Naive B cell (primary cell): ENCODE measurements around the gene PIK3C3. TPM values are rescaled to one million over a fixed set of nuclear protein-coding genes. Genes with fewer than 3 reads are reported as not detected.

ENCODE experiments used
- ATAC-seq, 2 donors: fragments of 150-1000 bp; cut with Tn5 transposase; 2 replicates each; pipeline ENCODE4 v1.10.0; 2021; ENCODE audit warnings: low read depth in 2 of 2, mild to moderate bottlenecking in 2 of 2, moderate library complexity in 2 of 2
- DNase-seq: peaks from one replicate; pipeline ENCODE4 v3.0.0; 2022
- H3K27ac Mint-ChIP-seq, 6 donors: one replicate each; pipeline ENCODE4 v1.8.0; 2020 to 2022; ENCODE audit warnings: mild to moderate bottlenecking in 6 of 6, mixed read lengths in 6 of 6, moderate library complexity in 5 of 6, inconsistent platforms in 2 of 6
- H3K27me3 Mint-ChIP-seq, 3 donors: one replicate each; pipeline ENCODE4 v1.8.0; 2021 to 2022; ENCODE audit warnings: mixed read lengths in 3 of 3, mild to moderate bottlenecking in 1 of 3
- H3K36me3 Mint-ChIP-seq, 2 donors: one replicate each; pipeline ENCODE4 v1.8.0; 2020 to 2022; ENCODE audit warnings: mixed read lengths in 2 of 2, inconsistent platforms in 1 of 2, mild to moderate bottlenecking in 1 of 2
- H3K4me1 Mint-ChIP-seq, 3 donors: one replicate each; pipeline ENCODE4 v1.8.0; 2020 to 2022; ENCODE audit warnings: mixed read lengths in 3 of 3, inconsistent platforms in 1 of 3, mild to moderate bottlenecking in 1 of 3, moderate library complexity in 1 of 3
- H3K4me3 Mint-ChIP-seq, 8 donors: one replicate each; pipeline ENCODE4 v1.8.0; 2020 to 2022; ENCODE audit warnings: mild to moderate bottlenecking in 8 of 8, mixed read lengths in 8 of 8, moderate library complexity in 8 of 8, inconsistent platforms in 2 of 8
- H3K9me3 Mint-ChIP-seq, 7 donors: one replicate each; pipeline ENCODE4 v1.8.0; 2020 to 2022; ENCODE audit warnings: mixed read lengths in 7 of 7, mild to moderate bottlenecking in 5 of 7, inconsistent platforms in 2 of 7, moderate library complexity in 1 of 7
- polyA plus RNA-seq, 6 donors: library from polyadenylated mRNA; unstranded; fragments of 300-500 nt; fragmentation: Illumina TruSeq; gene quantifications; one replicate each; pipeline ENCODE4 v1.2.3, GENCODE V29; 2021; ENCODE audit warnings: low read depth in 6 of 6

The PIK3C3 gene
- polyA plus RNA-seq, 6 donors from 2014 or later, result 22.5 to 39.0 (median 34.2) TPM

GRCh38 chr18:41973983-41974382, 18.9 kb downstream of the PIK3C3 start:
- peaks cover 0 to 10% (median 5%) of the 10 kb centered on the region in 3 donors for H3K4me1 Mint-ChIP-seq

GRCh38 chr18:41974796-41975201, 19.8 kb downstream of the PIK3C3 start:
- peaks cover 0 to 14% of the 10 kb centered on the region in 2 donors for H3K36me3 Mint-ChIP-seq
- DNase-seq, result no peak

More at GRCh38 chr18:41973983-41974382, 18.9 kb downstream of the PIK3C3 start:
- Mint-ChIP-seq H3K36me3 (peaks cover 0 to 14% of the 10 kb centered on the region in 2 donors), H3K27me3 (no peaks in the 10 kb centered on the region), H3K27ac (no peak overlapping the region), H3K9me3 (no peaks in the 10 kb centered on the region), H3K4me3 (no peak overlapping the region)
- no peak for ATAC-seq
- DNase-seq, result no peak

DNA sequence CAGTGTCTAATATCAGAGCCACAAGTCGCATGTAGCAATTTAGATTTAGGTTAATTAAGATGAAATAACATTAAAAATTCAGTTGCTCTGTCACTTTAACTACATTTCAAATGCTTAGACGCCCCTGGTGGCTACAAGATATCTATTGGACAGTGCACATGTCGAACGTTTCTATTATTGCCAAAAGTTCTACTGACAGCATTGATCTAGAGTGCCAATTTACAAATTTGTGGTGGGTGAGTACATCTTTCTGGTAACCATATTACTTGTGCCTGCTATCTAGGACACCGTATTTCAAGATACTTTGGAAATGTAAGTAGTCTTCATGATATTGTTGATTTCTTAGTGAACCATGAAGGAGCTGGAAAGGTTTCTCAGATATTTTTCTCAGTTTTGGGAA, 20.2 kb downstream of the PIK3C3 start:
- no peak overlapping the region for H3K4me3 Mint-ChIP-seq
- H3K36me3 Mint-ChIP-seq, result peaks cover 0 to 10% of the 10 kb centered on the region in 2 donors
- H3K4me1 Mint-ChIP-seq, result peaks cover 0 to 10% (median 5%) of the 10 kb centered on the region in 3 donors
- ATAC-seq, result no peak
- no peak overlapping the region for H3K27ac Mint-ChIP-seq
- no peaks in the 10 kb centered on the region for H3K9me3 Mint-ChIP-seq
- DNase-seq, result no peak
- no peaks in the 10 kb centered on the region for H3K27me3 Mint-ChIP-seq

More at GRCh38 chr18:41974796-41975201, 19.8 kb downstream of the PIK3C3 start:
- Mint-ChIP-seq H3K27me3 (no peaks in the 10 kb centered on the region), H3K27ac (peak overlapping the region in 1 of 6 donors; percentile 54), H3K4me3 (no peak overlapping the region), H3K9me3 (no peaks in the 10 kb centered on the region), H3K4me1 (peaks cover 0 to 10% (median 5%) of the 10 kb centered on the region in 3 donors)
- ATAC-seq, result no peak

GRCh38 chr18:41977233-41977632, 22.2 kb downstream of the PIK3C3 start:
- H3K4me3 Mint-ChIP-seq, result no peak overlapping the region
- H3K36me3 Mint-ChIP-seq, result peaks cover 0 to 9% of the 10 kb centered on the region in 2 donors
- H3K27me3 Mint-ChIP-seq, result no peaks in the 10 kb centered on the region
- no peak overlapping the region for H3K27ac Mint-ChIP-seq
- DNase-seq (no peak), ATAC-seq (no peak)
- H3K4me1 Mint-ChIP-seq, result peaks cover 0 to 8% (median 5%) of the 10 kb centered on the region in 3 donors
- H3K9me3 Mint-ChIP-seq, result no peaks in the 10 kb centered on the region

DNA sequence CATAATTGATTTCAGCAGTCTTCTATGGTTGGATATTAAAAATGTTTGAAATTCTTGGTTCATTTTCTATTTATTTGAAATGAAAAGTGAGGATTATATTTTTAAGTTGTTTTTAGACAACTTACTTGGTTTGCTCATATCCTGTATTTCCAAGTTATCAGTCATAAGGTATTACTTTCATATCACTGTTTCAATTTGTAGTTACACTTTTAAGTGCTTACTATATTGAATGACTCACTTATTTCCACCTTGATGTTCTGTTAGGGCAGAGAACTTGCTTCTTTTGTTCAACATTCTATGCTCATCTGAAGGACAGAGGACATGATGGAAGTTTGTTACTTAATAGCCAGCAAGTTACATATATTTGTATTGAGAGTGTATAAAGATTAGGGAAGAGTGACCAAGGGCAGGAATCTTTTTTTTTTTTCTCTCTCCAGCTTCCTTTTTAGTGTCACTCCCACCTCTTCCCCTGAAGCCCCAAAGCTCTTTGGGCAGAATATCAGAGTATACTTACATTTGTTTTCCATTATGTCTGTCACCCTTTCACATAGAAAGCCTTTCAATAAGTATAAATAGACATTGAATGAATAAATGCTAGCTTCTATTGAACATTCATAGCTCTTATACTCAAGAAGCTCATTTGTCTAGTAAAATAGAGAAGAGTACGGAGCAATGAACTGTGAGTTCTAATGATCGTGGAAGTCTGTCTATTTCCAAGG, 28.1 kb downstream of the PIK3C3 start:
- Mint-ChIP-seq H3K27ac (peak overlapping the region in 3 of 6 donors; percentile 39 to 57 (median 47)), H3K9me3 (no peaks in the 10 kb centered on the region), H3K27me3 (no peaks in the 10 kb centered on the region), H3K4me3 (no peak overlapping the region), H3K4me1 (peaks cover 0 to 4% (median 2%) of the 10 kb centered on the region in 3 donors), H3K36me3 (no peaks in the 10 kb centered on the region)
- DNase-seq (no peak), ATAC-seq (no peak)

DNA sequence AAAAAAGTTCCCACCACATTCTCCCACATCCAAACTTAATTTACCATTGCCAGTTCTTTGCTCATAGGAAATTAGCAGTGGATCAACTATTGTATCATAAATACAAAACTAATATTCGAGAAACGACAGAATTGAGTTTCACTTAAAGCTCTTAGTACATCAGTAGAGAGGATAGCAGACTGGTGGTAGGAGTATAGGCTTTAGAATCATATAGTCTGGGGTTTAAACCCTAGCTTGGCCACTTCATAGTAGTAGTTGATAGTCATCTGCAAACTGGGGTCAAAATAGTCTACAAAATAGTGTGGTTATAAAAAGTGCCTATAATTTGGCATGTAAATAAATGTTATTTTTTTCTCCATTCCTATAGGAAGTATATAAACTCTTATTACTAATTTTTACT, 30.9 kb downstream of the PIK3C3 start:
- no peak for ATAC-seq
- Mint-ChIP-seq H3K36me3 (peaks cover 0 to 11% of the 10 kb centered on the region in 2 donors), H3K9me3 (no peaks in the 10 kb centered on the region), H3K27ac (no peak overlapping the region), H3K27me3 (no peaks in the 10 kb centered on the region), H3K4me3 (no peak overlapping the region), H3K4me1 (peaks cover 0 to 4% (median 2%) of the 10 kb centered on the region in 3 donors)
- DNase-seq, result no peak

GRCh38 chr18:41989508-41989907, 34.5 kb downstream of the PIK3C3 start:
- ATAC-seq, result no peak
- Mint-ChIP-seq H3K27me3 (no peaks in the 10 kb centered on the region), H3K36me3 (peaks cover 12 to 21% of the 10 kb centered on the region in 2 donors), H3K4me3 (no peak overlapping the region), H3K27ac (no peak overlapping the region), H3K9me3 (no peaks in the 10 kb centered on the region), H3K4me1 (no peaks in the 10 kb centered on the region)
- DNase-seq, result no peak

GRCh38 chr18:41992066-41992465, 37.0 kb downstream of the PIK3C3 start:
- Mint-ChIP-seq H3K36me3 (peaks cover 17 to 24% of the 10 kb centered on the region in 2 donors), H3K27me3 (no peaks in the 10 kb centered on the region), H3K27ac (no peak overlapping the region), H3K9me3 (no peaks in the 10 kb centered on the region), H3K4me1 (no peaks in the 10 kb centered on the region), H3K4me3 (no peak overlapping the region)
- no peak for DNase-seq
- no peak for ATAC-seq

- Mint-ChIP-seq H3K27ac (no peak overlapping the region), H3K4me3 (no peak overlapping the region), H3K27me3 (no peaks in the 10 kb centered on the region), H3K4me1 (no peaks in the 10 kb centered on the region), H3K9me3 (no peaks in the 10 kb centered on the region), H3K36me3 (peaks cover 20 to 26% of the 10 kb centered on the region in 2 donors)
- no peak for DNase-seq
- ATAC-seq, result no peak
These were observed 37.7 kb downstream of the PIK3C3 start for GRCh38 chr18:41992703-41993102.

GRCh38 chr18:41993151-41993550, 38.1 kb downstream of the PIK3C3 start:
- ATAC-seq (no peak), DNase-seq (no peak)
- Mint-ChIP-seq H3K27ac (no peak overlapping the region), H3K36me3 (peaks cover 20 to 26% of the 10 kb centered on the region in 2 donors), H3K27me3 (no peaks in the 10 kb centered on the region), H3K4me3 (no peak overlapping the region), H3K9me3 (no peaks in the 10 kb centered on the region), H3K4me1 (no peaks in the 10 kb centered on the region)

DNA sequence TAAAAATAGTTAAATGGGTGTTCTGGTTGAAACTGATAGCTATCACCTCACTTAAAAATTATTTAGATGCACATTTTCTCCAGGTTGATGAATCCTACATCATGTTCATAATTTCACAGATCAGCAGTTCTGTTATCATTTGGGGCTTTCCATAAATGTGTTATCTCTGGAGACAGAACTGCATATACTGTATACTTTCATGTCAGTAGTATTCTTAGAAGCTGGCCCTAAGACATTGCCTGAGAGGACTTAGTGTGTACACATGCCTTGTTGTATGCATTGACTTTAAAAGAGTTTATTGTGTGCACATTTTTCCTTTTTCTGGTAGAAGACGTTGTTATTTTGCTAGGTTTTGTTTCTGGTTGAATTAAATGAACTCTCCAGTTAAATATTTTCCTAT, 41.0 kb downstream of the PIK3C3 start:
- no peak overlapping the region for H3K4me3 Mint-ChIP-seq
- H3K27ac Mint-ChIP-seq, result no peak overlapping the region
- no peaks in the 10 kb centered on the region for H3K9me3 Mint-ChIP-seq
- no peaks in the 10 kb centered on the region for H3K4me1 Mint-ChIP-seq
- H3K27me3 Mint-ChIP-seq, result no peaks in the 10 kb centered on the region
- H3K36me3 Mint-ChIP-seq, result peaks cover 28 to 37% of the 10 kb centered on the region in 2 donors
- no peak for ATAC-seq
- DNase-seq, result no peak

DNA sequence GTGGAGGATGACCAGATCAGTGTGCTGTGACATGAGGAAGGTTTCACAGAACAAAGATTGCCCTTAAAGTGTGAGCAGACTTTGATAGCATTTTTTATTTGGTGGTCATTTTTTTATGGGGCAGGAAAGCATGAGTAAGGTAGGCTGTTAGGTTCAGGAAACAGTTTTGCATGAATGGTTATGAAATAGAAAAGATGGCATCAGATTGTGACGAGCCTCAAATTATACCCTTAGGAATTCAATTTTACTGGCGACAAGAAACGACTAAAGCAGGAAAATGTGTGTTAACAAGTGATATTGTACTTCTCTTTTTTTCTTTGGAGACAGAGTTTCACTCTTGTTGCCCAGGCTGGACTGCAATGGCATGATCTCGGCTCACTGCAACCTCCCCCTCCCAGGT, 44.7 kb downstream of the PIK3C3 start:
- no peaks in the 10 kb centered on the region for H3K27me3 Mint-ChIP-seq
- ATAC-seq (no peak), DNase-seq (no peak)
- no peaks in the 10 kb centered on the region for H3K9me3 Mint-ChIP-seq
- peaks cover 41 to 50% of the 10 kb centered on the region in 2 donors for H3K36me3 Mint-ChIP-seq
- H3K27ac Mint-ChIP-seq, result peak overlapping the region in 2 of 6 donors; percentile 72 to 82
- H3K4me1 Mint-ChIP-seq, result no peaks in the 10 kb centered on the region
- H3K4me3 Mint-ChIP-seq, result no peak overlapping the region

DNA sequence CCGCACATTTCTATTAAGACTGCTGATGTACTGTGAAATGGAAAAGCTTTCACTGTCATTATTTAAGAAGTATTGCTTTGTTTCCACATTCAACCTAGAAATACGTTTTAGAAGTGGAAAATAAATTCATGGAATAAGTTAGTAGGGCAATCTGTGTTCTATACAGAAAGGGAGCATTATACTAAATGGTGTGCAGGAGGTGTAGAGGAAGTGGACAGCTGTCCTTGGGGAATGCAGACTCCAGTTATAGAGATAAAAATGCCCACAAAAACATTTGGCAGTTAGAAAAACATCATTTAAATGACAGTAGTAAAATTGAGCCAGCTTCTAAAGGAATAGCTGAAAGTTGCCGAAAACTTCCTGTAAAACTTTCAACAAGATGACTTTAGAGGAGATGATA, 46.8 kb downstream of the PIK3C3 start:
- Mint-ChIP-seq H3K4me1 (no peaks in the 10 kb centered on the region), H3K27ac (peak overlapping the region in 2 of 6 donors; percentile 40 to 62), H3K27me3 (no peaks in the 10 kb centered on the region), H3K36me3 (peaks cover 44 to 50% of the 10 kb centered on the region in 2 donors), H3K9me3 (no peaks in the 10 kb centered on the region), H3K4me3 (no peak overlapping the region)
- DNase-seq, result no peak
- ATAC-seq, result no peak

DNA sequence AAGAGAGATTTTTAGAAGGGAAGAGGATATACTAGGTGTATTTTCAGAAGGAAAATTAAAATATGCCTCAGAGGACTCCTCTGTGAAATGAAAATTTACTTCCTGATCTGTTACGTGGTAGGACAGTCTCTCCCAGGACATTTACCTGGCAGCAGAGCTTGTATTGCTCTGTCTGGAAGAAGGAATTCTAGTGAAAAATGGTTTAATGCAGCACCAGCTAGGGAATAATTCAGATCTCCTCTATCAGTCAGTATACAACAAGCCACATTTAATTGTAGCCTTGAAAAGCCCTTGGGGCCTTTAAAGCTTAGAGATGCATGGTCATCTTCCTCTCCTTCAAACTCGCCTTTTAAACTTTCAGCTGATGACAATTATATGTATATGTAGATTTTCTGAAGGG, 49.6 kb downstream of the PIK3C3 start:
- H3K4me1 Mint-ChIP-seq, result no peaks in the 10 kb centered on the region
- no peaks in the 10 kb centered on the region for H3K9me3 Mint-ChIP-seq
- H3K27me3 Mint-ChIP-seq, result no peaks in the 10 kb centered on the region
- no peak for DNase-seq
- H3K27ac Mint-ChIP-seq, result no peak overlapping the region
- H3K4me3 Mint-ChIP-seq, result no peak overlapping the region
- H3K36me3 Mint-ChIP-seq, result peaks cover 40 to 53% of the 10 kb centered on the region in 2 donors
- ATAC-seq, result no peak
